GM12874 (cell line): ENCODE results near the gene ULK4.

Experiments
- CTCF ChIP-seq: IDR thresholded peaks from 2 replicates; pipeline ENCODE4 v1.5.1; 2011; ENCODE audit warnings: low read depth, mild to moderate bottlenecking, control low read depth, low read length, moderate library complexity; ENCODE audit not compliant: insufficient read depth

Gene ULK4

GRCh38 chr3:41304593-41304992 is 657.3 kb downstream of the ULK4 start:
- no peak for TF ChIP-seq CTCF

- TF ChIP-seq CTCF = no peak
Measured at GRCh38 chr3:41302295-41302694, 659.6 kb downstream of the ULK4 start.

GRCh38 chr3:41301548-41301947 is 660.4 kb downstream of the ULK4 start:
- no peak for TF ChIP-seq CTCF

GRCh38 chr3:41299036-41299435 is 662.9 kb downstream of the ULK4 start:
- no peak for TF ChIP-seq CTCF

- TF ChIP-seq CTCF = no peak
Measured at GRCh38 chr3:41297750-41298149, 664.2 kb downstream of the ULK4 start.

GRCh38 chr3:41296556-41296955 is 665.3 kb downstream of the ULK4 start:
- TF ChIP-seq CTCF = no peak

- no peak for TF ChIP-seq CTCF
Measured at GRCh38 chr3:41295740-41296139, 666.2 kb downstream of the ULK4 start.
